ENCODE data around the gene ZNF768. TPM values are rescaled to one million over a fixed set of nuclear protein-coding genes. Genes with fewer than 3 reads are reported as not detected.

The ZNF768 gene
- total and polyA plus RNA-seq, 2 experiments from 2014 or later: 8.3 to 43.0 TPM

DNA sequence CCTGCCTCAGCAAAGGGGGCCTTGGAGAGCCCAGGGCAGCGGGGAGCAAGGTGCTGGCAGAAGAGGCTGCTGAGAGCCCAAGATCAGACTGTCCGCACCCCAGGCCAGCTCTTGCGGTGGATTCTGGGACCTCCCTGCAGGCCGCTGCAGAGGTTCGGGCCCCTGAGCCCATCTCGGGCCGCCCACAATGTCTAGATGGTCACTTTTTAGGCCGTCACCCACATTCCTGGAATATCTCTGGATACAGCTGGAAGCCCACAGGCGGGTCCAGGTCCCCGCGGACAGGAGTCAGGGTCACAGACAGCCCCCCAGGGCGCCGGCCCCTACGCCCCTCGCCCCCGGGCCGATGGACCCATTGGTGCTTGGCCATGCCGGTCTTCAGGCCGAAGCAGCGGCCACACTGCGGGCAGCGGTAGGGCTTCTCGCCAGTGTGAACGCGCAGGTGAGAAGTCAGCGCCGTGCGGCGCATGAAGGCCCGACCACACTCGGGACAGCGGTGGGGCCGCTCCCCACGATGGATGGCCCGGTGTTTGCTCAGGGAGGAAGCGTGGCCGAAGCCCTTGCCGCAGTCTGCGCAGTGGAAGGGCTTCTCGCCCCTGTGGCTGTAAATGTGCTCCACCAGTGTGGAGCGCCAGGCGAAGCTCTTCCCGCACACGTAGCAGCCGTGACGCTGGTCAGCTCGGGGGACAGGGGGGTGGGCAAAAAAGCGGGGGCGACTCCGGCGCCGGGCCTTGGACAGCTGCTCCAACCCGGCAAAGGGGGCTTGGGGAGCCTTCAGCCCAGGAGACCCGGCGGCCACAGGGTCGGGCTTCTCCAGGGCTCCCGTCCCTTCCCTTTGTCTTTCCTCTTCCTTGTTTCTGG is 6.1 kb upstream of the ZNF768 start:
- H3K4me2 ChIP-seq: peak overlapping the region; percentile 82
- peaks cover 17% of the 10 kb centered on the region for H3K27me3 Mint-ChIP-seq (ENCODE audit: insufficient read depth, low read depth, poor library complexity)
- H3K4me3 ChIP-seq: peak overlapping the region; percentile 67; the same call in 1 of the 2 replicates
- no peak overlapping the region for H3K27ac ChIP-seq (ENCODE audit: low read depth)
- H3K9me3 Mint-ChIP-seq: no peaks in the 10 kb centered on the region
- H3K79me2 ChIP-seq (replicated peaks; ENCODE audit: insufficient read depth): peaks cover 6% of the 10 kb centered on the region; the same call in 1 of the 2 replicates
- H3K9me2 ChIP-seq (ENCODE audit: insufficient read depth): no peaks in the 10 kb centered on the region
- H3K4me1 Mint-ChIP-seq: peaks cover 31% of the 10 kb centered on the region
- no peak overlapping the region for H2AFZ ChIP-seq
- DNase-seq (ENCODE audit: low spot score) (no peak), ATAC-seq (no peak)
- TF ChIP-seq NANOG (IDR thresholded peaks at IDR 0.05; ENCODE audit: borderline replicate concordance): no peak
- TF ChIP-seq, protein P1, sequence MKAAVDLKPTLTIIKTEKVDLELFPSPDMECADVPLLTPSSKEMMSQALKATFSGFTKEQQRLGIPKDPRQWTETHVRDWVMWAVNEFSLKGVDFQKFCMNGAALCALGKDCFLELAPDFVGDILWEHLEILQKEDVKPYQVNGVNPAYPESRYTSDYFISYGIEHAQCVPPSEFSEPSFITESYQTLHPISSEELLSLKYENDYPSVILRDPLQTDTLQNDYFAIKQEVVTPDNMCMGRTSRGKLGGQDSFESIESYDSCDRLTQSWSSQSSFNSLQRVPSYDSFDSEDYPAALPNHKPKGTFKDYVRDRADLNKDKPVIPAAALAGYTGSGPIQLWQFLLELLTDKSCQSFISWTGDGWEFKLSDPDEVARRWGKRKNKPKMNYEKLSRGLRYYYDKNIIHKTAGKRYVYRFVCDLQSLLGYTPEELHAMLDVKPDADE (IDR thresholded peaks at IDR 0.05): no peak
- TF ChIP-seq POLR2AphosphoS5 (IDR thresholded peaks at IDR 0.05; ENCODE audit: low read depth): no peak
- no peak for TF ChIP-seq EZH2 (IDR thresholded peaks at IDR 0.05; ENCODE audit: low read depth, unreplicated experiment)
- no peak for TF ChIP-seq ZNF331 (CRISPR knock-in tag; IDR thresholded peaks at IDR 0.05; ENCODE audit: low read depth)
- no peak for TF ChIP-seq STAT1 (IDR thresholded peaks at IDR 0.05; ENCODE audit: unreplicated experiment)
- no peak for TF ChIP-seq JUNB (IDR thresholded peaks at IDR 0.05; ENCODE audit: unreplicated experiment)
- TF ChIP-seq CREB1 (CRISPR knock-in tag; IDR thresholded peaks at IDR 0.05; ENCODE audit: low read depth): no peak
- TF ChIP-seq, protein P2, sequence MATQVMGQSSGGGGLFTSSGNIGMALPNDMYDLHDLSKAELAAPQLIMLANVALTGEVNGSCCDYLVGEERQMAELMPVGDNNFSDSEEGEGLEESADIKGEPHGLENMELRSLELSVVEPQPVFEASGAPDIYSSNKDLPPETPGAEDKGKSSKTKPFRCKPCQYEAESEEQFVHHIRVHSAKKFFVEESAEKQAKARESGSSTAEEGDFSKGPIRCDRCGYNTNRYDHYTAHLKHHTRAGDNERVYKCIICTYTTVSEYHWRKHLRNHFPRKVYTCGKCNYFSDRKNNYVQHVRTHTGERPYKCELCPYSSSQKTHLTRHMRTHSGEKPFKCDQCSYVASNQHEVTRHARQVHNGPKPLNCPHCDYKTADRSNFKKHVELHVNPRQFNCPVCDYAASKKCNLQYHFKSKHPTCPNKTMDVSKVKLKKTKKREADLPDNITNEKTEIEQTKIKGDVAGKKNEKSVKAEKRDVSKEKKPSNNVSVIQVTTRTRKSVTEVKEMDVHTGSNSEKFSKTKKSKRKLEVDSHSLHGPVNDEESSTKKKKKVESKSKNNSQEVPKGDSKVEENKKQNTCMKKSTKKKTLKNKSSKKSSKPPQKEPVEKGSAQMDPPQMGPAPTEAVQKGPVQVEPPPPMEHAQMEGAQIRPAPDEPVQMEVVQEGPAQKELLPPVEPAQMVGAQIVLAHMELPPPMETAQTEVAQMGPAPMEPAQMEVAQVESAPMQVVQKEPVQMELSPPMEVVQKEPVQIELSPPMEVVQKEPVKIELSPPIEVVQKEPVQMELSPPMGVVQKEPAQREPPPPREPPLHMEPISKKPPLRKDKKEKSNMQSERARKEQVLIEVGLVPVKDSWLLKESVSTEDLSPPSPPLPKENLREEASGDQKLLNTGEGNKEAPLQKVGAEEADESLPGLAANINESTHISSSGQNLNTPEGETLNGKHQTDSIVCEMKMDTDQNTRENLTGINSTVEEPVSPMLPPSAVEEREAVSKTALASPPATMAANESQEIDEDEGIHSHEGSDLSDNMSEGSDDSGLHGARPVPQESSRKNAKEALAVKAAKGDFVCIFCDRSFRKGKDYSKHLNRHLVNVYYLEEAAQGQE (IDR thresholded peaks at IDR 0.05; ENCODE audit: unreplicated experiment): no peak
- no peak for TF ChIP-seq EZH2phosphoT487 (IDR thresholded peaks at IDR 0.05; ENCODE audit: unreplicated experiment)
- TF ChIP-seq, protein P3, sequence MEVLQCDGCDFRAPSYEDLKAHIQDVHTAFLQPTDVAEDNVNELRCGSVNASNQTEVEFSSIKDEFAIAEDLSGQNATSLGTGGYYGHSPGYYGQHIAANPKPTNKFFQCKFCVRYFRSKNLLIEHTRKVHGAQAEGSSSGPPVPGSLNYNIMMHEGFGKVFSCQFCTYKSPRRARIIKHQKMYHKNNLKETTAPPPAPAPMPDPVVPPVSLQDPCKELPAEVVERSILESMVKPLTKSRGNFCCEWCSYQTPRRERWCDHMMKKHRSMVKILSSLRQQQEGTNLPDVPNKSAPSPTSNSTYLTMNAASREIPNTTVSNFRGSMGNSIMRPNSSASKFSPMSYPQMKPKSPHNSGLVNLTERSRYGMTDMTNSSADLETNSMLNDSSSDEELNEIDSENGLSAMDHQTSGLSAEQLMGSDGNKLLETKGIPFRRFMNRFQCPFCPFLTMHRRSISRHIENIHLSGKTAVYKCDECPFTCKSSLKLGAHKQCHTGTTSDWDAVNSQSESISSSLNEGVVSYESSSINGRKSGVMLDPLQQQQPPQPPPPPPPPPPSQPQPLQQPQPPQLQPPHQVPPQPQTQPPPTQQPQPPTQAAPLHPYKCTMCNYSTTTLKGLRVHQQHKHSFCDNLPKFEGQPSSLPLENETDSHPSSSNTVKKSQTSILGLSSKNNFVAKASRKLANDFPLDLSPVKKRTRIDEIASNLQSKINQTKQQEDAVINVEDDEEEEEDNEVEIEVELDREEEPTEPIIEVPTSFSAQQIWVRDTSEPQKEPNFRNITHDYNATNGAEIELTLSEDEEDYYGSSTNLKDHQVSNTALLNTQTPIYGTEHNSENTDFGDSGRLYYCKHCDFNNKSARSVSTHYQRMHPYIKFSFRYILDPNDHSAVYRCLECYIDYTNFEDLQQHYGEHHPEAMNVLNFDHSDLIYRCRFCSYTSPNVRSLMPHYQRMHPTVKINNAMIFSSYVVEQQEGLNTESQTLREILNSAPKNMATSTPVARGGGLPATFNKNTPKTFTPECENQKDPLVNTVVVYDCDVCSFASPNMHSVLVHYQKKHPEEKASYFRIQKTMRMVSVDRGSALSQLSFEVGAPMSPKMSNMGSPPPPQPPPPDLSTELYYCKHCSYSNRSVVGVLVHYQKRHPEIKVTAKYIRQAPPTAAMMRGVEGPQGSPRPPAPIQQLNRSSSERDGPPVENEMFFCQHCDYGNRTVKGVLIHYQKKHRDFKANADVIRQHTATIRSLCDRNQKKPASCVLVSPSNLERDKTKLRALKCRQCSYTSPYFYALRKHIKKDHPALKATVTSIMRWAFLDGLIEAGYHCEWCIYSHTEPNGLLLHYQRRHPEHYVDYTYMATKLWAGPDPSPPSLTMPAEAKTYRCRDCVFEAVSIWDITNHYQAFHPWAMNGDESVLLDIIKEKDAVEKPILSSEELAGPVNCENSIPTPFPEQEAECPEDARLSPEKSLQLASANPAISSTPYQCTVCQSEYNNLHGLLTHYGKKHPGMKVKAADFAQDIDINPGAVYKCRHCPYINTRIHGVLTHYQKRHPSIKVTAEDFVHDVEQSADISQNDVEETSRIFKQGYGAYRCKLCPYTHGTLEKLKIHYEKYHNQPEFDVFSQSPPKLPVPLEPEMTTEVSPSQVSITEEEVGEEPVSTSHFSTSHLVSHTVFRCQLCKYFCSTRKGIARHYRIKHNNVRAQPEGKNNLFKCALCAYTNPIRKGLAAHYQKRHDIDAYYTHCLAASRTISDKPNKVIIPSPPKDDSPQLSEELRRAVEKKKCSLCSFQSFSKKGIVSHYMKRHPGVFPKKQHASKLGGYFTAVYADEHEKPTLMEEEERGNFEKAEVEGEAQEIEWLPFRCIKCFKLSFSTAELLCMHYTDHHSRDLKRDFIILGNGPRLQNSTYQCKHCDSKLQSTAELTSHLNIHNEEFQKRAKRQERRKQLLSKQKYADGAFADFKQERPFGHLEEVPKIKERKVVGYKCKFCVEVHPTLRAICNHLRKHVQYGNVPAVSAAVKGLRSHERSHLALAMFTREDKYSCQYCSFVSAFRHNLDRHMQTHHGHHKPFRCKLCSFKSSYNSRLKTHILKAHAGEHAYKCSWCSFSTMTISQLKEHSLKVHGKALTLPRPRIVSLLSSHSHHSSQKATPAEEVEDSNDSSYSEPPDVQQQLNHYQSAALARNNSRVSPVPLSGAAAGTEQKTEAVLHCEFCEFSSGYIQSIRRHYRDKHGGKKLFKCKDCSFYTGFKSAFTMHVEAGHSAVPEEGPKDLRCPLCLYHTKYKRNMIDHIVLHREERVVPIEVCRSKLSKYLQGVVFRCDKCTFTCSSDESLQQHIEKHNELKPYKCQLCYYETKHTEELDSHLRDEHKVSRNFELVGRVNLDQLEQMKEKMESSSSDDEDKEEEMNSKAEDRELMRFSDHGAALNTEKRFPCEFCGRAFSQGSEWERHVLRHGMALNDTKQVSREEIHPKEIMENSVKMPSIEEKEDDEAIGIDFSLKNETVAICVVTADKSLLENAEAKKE (CRISPR knock-in tag; IDR thresholded peaks at IDR 0.05): no peak
- peaks cover 26% of the 10 kb centered on the region for H3K36me3 Mint-ChIP-seq (ENCODE audit: low read depth)
- peak overlapping the region; percentile 71 for H3K4me3 Mint-ChIP-seq
- no peaks in the 10 kb centered on the region for H3K27me3 ChIP-seq (ENCODE audit: insufficient read depth)
- peaks cover 23% of the 10 kb centered on the region for H3K4me1 ChIP-seq (ENCODE audit: insufficient read depth)
- H3K36me3 ChIP-seq (ENCODE audit: insufficient read depth): no peaks in the 10 kb centered on the region
- no peaks in the 10 kb centered on the region for H4K20me1 ChIP-seq (replicated peaks; ENCODE audit: insufficient read depth)
- peaks cover 23% of the 10 kb centered on the region for H3F3A ChIP-seq (replicated peaks; ENCODE audit: low read depth)
- H3K27ac Mint-ChIP-seq: peak overlapping the region; percentile 86; the same call in 1 of the 2 replicates

All from GM23338 (cell line).